ENCODE measurements around the gene IGFL2. TPM values are rescaled to one million over a fixed set of nuclear protein-coding genes. Genes with fewer than 3 reads are reported as not detected.
"Not testable (repeated sequence)": the region's sequence is repeated elsewhere in the genome, so short reads cannot be mapped to it uniquely, and the experiment has no call there.

IGFL2 gene
- total RNA-seq, 2 donors from 2014 or later = 0.72 TPM; not detected in 1

DNA sequence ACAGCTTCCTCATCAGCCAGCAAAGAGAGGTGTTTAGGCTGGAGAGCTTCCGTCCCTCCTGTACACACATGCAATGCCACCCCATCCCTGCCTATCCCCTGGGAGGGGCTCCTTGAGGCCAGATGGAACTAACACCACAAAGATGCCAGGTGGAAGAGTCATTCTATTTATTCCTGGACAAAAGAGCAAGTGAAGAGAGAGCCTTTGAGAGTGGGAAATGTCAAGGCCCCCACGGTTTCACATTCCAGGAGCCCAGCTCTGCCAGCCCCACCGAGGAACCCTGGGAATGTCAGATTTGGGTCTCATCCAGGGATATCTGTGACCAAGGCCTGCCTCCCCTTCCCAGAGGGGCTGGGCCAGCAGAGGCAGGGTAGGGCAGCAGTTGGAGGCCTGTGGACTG, 50.7 kb downstream of the IGFL2 start:
- no peaks in the 10 kb centered on the region for H3K9me3 ChIP-seq (ENCODE audit: control insufficient read depth, low read length, poor library complexity, severe bottlenecking)
- Mint-ChIP-seq H3K36me3 (ENCODE audit: low read depth) (peaks cover 22% of the 10 kb centered on the region), H3K4me3 (no peak overlapping the region), H3K27ac (no peak overlapping the region), H3K27me3 (peaks cover 71% of the 10 kb centered on the region), H3K4me1 (peaks cover 16% of the 10 kb centered on the region)
- DNase-seq = no peak
- ATAC-seq = no peak

DNA sequence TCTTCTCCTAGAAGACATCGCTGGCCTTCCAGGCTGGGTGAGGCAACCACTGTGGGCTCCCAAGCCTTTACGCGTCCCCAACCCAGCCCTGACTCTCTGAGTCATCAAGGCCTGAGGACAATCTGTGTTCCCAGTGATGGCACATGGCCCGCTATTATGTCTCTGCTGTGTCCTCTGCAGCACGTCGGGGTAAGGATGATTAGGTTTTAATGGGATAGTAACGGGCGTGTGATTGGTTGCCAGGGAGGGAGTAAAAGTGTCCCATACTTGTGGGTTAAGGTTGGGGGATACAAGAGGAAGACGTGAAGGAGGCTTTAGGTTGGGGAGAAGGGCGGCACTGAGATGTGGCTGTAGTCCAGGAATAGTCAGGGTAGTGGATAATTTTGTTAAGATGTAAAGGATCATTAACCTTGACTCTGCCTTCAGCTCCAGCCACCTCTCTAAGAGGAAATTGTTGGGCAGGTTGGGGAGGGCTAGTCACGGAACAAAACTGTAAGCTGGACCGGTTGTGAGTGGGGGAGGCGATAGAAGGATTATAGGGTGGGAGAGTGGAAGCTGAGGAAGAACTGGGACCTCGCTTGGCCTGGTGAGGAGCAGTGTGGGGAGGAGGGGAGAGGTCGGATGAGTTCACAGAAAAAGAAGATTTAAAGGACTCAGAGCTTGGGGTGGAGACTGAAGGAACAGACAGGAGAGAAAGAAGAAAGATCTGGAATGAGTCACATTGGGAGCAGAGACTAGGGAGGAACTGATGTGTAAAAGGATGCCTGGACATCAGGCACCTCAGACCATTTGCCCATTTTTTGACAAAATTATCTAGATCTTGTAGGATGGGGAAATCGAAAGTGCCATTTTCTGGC, 53.6 kb downstream of the IGFL2 start:
- DNase-seq = no peak
- no peaks in the 10 kb centered on the region for H3K9me3 ChIP-seq (ENCODE audit: control insufficient read depth, low read length, poor library complexity, severe bottlenecking)
- peaks cover 64% of the 10 kb centered on the region for H3K27me3 Mint-ChIP-seq
- peaks cover 17% of the 10 kb centered on the region for H3K36me3 Mint-ChIP-seq (ENCODE audit: low read depth)
- no peak for ATAC-seq
- H3K4me1 Mint-ChIP-seq = peaks cover 14% of the 10 kb centered on the region
- no peak overlapping the region for H3K4me3 Mint-ChIP-seq
- peak overlapping the region; percentile 44 for H3K27ac Mint-ChIP-seq

DNA sequence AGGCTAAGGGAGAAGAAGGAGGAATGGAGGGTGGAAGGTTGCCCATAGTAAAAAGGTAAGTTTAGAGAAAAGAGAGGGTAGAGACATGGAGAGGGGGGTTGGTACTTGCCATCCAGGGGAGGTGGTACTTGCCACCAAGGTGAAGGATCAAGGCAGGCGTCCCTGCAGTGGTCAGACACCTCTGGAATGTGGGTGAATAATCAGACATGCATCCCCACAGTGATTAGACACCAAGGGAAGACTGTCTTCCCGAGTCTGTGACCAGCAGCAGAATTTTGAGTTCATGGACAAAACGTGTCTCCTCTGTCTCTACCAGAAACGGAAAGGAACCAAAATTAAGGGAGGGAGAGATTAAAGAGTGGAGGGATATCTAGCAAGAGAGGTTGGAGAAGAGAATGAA, 54.4 kb downstream of the IGFL2 start:
- no peaks in the 10 kb centered on the region for H3K9me3 ChIP-seq (ENCODE audit: control insufficient read depth, low read length, poor library complexity, severe bottlenecking)
- no peak overlapping the region for H3K4me3 Mint-ChIP-seq
- peaks cover 13% of the 10 kb centered on the region for H3K36me3 Mint-ChIP-seq (ENCODE audit: low read depth)
- no peak for ATAC-seq
- H3K4me1 Mint-ChIP-seq = peaks cover 11% of the 10 kb centered on the region
- peaks cover 60% of the 10 kb centered on the region for H3K27me3 Mint-ChIP-seq
- DNase-seq = no peak
- peak overlapping the region; percentile 44 for H3K27ac Mint-ChIP-seq

DNA sequence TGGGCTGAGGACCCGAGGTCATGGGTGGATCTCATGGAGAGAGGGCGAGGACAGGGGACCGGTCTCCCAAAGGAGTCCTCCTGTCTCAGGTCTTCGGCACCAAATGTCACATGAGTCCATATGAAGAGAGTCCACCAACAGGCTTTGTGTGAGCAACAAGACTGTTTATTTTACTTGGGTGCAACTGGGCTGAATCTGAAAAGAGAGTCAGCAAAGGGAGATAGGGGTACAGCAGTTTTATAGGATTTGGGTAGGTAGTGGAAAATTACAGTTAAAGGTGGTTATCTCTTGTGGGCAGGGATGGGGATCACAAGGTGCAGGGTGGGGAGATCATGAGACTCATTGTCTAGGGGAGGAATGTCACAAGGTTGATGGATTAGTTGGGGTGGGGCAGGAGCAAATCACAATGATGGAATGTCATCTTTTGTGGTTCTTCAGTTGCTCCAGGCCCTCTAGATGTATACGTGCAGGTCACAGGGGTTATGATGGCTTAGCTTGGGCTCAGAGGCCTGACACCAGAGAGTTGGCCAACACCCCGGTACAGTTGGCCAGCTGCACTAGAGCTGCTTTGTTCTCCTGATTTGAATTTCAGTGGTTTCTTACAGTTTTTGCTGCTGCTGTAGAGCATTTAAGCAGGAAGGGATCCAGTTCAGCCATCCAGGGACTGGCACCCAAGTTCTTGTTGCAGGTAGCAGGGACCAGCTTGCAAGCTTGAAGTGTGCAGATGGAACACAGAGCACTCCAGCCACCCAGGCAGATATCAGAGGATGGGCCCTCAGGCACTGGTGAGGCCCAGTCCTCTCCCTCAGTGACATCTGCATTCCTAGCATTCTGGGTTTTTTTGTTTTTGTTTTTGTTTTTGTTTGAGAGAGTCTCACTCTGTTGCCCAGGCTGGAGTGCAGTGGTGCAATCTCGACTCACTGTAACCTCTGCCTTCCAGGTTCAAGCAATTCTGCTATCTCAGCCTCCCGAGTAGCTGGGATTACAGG, 55.1 kb downstream of the IGFL2 start:
- no peak overlapping the region for H3K4me3 Mint-ChIP-seq
- H3K4me1 Mint-ChIP-seq = peaks cover 11% of the 10 kb centered on the region
- no peaks in the 10 kb centered on the region for H3K9me3 ChIP-seq (ENCODE audit: control insufficient read depth, low read length, poor library complexity, severe bottlenecking)
- H3K27ac Mint-ChIP-seq = no peak overlapping the region
- DNase-seq (no peak), ATAC-seq (no peak)
- H3K36me3 Mint-ChIP-seq (ENCODE audit: low read depth) = peaks cover 11% of the 10 kb centered on the region
- H3K27me3 Mint-ChIP-seq = peaks cover 61% of the 10 kb centered on the region

- Mint-ChIP-seq H3K27me3 (peaks cover 62% of the 10 kb centered on the region), H3K4me1 (peaks cover 17% of the 10 kb centered on the region), H3K36me3 (ENCODE audit: low read depth) (peaks cover 9% of the 10 kb centered on the region), H3K27ac (no peak overlapping the region), H3K4me3 (no peak overlapping the region)
- no peak for ATAC-seq
- no peaks in the 10 kb centered on the region for H3K9me3 ChIP-seq (ENCODE audit: control insufficient read depth, low read length, poor library complexity, severe bottlenecking)
- DNase-seq = no peak
These were observed 56.0 kb downstream of the IGFL2 start for GRCh38 chr19:46204008-46204407.

GRCh38 chr19:46205183-46205984, 57.3 kb downstream of the IGFL2 start:
- DNase-seq = no peak
- H3K4me3 Mint-ChIP-seq = no peak overlapping the region
- H3K27ac Mint-ChIP-seq = no peak overlapping the region

DNA sequence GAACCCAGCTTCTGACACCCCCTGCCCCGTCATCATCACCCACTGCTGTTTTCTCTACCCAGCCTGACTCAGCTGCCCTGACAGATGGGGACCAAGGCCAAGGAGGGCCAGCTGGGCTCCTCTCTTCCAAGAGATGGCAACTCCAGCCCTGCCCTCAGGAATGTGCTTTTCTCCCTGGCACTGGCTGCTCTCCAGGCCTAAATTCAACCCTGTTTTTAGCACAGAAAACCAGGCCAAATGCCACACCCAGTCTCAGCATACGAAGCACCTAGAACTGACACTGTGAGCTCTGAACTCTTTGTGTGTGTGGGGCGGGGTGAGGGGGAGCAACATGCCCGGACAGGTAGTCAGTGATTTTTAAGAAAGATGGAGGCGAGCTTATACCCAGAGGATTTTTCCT, 58.1 kb downstream of the IGFL2 start:
- DNase-seq (no peak), ATAC-seq (no peak)
- Mint-ChIP-seq H3K4me3 (no peak overlapping the region), H3K27me3 (peaks cover 74% of the 10 kb centered on the region), H3K36me3 (ENCODE audit: low read depth) (peaks cover 9% of the 10 kb centered on the region), H3K4me1 (peaks cover 28% of the 10 kb centered on the region), H3K27ac (no peak overlapping the region)
- H3K9me3 ChIP-seq (ENCODE audit: control insufficient read depth, low read length, poor library complexity, severe bottlenecking) = no peaks in the 10 kb centered on the region

More at GRCh38 chr19:46205183-46205984, 57.3 kb downstream of the IGFL2 start:
- H3K27me3 Mint-ChIP-seq = peaks cover 74% of the 10 kb centered on the region
- no peak for ATAC-seq
- no peaks in the 10 kb centered on the region for H3K9me3 ChIP-seq (ENCODE audit: control insufficient read depth, low read length, poor library complexity, severe bottlenecking)
- peaks cover 28% of the 10 kb centered on the region for H3K4me1 Mint-ChIP-seq
- H3K36me3 Mint-ChIP-seq (ENCODE audit: low read depth) = peaks cover 9% of the 10 kb centered on the region

- no peak for ATAC-seq
- no peak for DNase-seq
- Mint-ChIP-seq H3K27ac (no peak overlapping the region), H3K27me3 (peaks cover 74% of the 10 kb centered on the region), H3K4me1 (peaks cover 25% of the 10 kb centered on the region), H3K4me3 (no peak overlapping the region), H3K36me3 (ENCODE audit: low read depth) (peaks cover 5% of the 10 kb centered on the region)
- no peaks in the 10 kb centered on the region for H3K9me3 ChIP-seq (ENCODE audit: control insufficient read depth, low read length, poor library complexity, severe bottlenecking)
These were observed 58.6 kb downstream of the IGFL2 start for GRCh38 chr19:46206682-46207081.

- H3K4me3 Mint-ChIP-seq; H3K36me3 Mint-ChIP-seq (ENCODE audit: low read depth); H3K9me3 ChIP-seq (ENCODE audit: control insufficient read depth, low read length, poor library complexity, severe bottlenecking); DNase-seq; H3K27ac Mint-ChIP-seq; ATAC-seq: not testable (repeated sequence)
- Mint-ChIP-seq H3K4me1 (peaks cover 19% of the 10 kb centered on the region), H3K27me3 (peaks cover 74% of the 10 kb centered on the region)
These were observed 59.8 kb downstream of the IGFL2 start for GRCh38 chr19:46207858-46208257.

- Mint-ChIP-seq H3K4me1 (peaks cover 21% of the 10 kb centered on the region), H3K4me3 (peak overlapping the region; percentile 47), H3K27ac (no peak overlapping the region), H3K36me3 (ENCODE audit: low read depth) (no peaks in the 10 kb centered on the region), H3K27me3 (peaks cover 80% of the 10 kb centered on the region)
- DNase-seq = no peak
- ATAC-seq = no peak
- H3K9me3 ChIP-seq (ENCODE audit: control insufficient read depth, low read length, poor library complexity, severe bottlenecking) = no peaks in the 10 kb centered on the region
These were observed 61.0 kb downstream of the IGFL2 start for GRCh38 chr19:46209051-46209450.

DNA sequence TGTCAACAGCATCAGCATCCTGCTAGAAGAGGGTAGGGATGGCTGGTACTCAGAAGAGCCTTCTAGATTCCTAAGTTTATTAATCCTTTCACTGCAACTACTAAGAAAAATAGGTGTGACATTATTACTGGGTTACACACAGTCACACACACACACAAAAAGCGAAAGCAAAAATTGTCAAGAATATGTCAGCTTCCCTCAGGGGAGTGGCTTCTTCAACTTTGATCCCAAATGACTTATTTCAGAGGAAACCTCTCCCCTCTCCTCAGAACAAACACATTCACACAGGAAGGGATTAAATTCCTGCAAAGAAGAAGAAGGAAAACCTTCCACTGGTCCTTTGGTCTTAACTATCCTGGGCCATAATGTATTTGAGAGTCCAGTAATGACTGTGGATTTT, 61.4 kb downstream of the IGFL2 start:
- DNase-seq = no peak

GRCh38 chr19:46210669-46211068, 62.6 kb downstream of the IGFL2 start:
- H3K27ac Mint-ChIP-seq = no peak overlapping the region
- DNase-seq = no peak
- peaks cover 21% of the 10 kb centered on the region for H3K4me1 Mint-ChIP-seq
- H3K36me3 Mint-ChIP-seq (ENCODE audit: low read depth) = no peaks in the 10 kb centered on the region
- H3K4me3 Mint-ChIP-seq = no peak overlapping the region
- H3K27me3 Mint-ChIP-seq = peaks cover 75% of the 10 kb centered on the region
- no peak for ATAC-seq
- no peaks in the 10 kb centered on the region for H3K9me3 ChIP-seq (ENCODE audit: control insufficient read depth, low read length, poor library complexity, severe bottlenecking)

More for the DNA sequence above, 61.4 kb downstream of the IGFL2 start:
- ATAC-seq = no peak
- Mint-ChIP-seq H3K4me1 (peaks cover 21% of the 10 kb centered on the region), H3K36me3 (ENCODE audit: low read depth) (no peaks in the 10 kb centered on the region), H3K27me3 (peaks cover 80% of the 10 kb centered on the region), H3K4me3 (no peak overlapping the region), H3K27ac (no peak overlapping the region)
- H3K9me3 ChIP-seq (ENCODE audit: control insufficient read depth, low read length, poor library complexity, severe bottlenecking) = no peaks in the 10 kb centered on the region

Data from T-helper 17 cell (primary cell).